Measurements from ENCODE around the gene SHROOM1.

SHROOM1 gene

DNA sequence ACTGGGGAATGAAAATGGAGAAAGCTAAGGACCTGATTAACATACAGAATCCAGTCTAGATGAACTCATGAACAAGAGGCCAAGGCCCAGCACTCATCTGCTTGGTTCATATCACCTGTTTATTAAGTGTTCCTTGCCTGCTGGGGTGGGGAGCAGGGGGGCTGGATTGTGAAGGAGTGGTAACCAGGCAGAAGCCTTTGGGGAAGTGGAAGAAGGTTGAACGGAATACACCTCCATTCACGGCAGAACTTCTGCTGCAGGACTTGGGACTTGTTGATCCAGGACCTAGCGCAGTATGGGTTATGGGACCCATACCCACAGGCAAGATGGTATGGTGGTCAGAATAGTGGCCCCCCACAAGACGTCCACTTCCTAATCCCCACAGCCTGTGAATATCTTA, 44.6 kb downstream of the SHROOM1 start:
- H3K4me3 ChIP-seq (ENCODE audit: low read depth, low read length): no peak overlapping the region
- TF ChIP-seq, protein P1, sequence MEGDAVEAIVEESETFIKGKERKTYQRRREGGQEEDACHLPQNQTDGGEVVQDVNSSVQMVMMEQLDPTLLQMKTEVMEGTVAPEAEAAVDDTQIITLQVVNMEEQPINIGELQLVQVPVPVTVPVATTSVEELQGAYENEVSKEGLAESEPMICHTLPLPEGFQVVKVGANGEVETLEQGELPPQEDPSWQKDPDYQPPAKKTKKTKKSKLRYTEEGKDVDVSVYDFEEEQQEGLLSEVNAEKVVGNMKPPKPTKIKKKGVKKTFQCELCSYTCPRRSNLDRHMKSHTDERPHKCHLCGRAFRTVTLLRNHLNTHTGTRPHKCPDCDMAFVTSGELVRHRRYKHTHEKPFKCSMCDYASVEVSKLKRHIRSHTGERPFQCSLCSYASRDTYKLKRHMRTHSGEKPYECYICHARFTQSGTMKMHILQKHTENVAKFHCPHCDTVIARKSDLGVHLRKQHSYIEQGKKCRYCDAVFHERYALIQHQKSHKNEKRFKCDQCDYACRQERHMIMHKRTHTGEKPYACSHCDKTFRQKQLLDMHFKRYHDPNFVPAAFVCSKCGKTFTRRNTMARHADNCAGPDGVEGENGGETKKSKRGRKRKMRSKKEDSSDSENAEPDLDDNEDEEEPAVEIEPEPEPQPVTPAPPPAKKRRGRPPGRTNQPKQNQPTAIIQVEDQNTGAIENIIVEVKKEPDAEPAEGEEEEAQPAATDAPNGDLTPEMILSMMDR (IDR thresholded peaks at IDR 0.05; ENCODE audit: low read depth, low read length, missing control alignments): no peak
- DNase-seq (ENCODE audit: low read depth): no peak

DNA sequence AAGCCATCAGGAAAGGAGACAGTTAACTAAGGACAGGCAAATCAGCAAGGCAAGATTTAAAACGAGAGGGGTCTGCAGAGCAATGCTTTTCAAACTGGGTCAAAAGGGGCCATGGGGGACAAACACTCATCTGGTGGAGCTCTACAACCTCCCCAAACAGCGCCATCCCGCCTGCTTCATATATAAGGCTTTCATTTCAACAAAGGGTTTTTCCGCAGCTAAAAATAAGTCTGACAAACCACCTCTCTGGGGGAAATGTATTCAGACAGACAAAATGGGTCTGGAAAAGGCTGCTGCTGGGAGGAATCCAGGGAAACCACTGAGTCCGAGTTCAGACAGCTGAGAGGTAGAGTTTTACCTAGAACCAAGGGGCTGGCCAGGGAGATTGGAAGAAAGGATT, 45.1 kb downstream of the SHROOM1 start:
- no peak overlapping the region for H3K4me3 ChIP-seq (ENCODE audit: low read depth, low read length)

DNA sequence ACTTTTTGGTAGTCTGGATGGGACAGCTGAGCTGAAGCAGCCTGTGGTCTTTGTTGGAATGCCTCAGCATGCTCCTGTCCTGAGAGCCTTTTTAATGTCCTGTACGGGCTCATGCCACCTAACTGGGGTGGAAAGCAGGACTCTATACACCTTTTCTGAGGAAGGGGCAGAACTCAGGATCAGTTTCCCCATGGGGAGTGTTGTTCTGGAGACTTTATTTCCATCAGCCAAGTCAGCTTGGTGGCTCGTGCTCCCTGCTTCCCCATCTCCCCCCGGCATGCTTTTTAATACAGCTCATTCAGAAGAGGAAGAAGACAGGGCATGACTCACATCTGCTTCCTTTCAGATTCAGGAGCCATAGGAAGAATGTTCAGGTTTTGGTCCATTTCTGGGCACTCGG, 48.3 kb downstream of the SHROOM1 start:
- TF ChIP-seq, protein P1 (IDR thresholded peaks at IDR 0.05; ENCODE audit: low read depth, low read length, missing control alignments): no peak
- no peak for DNase-seq (ENCODE audit: low read depth)

More for the DNA sequence above, 45.1 kb downstream of the SHROOM1 start:
- TF ChIP-seq, protein P1 (IDR thresholded peaks at IDR 0.05; ENCODE audit: low read depth, low read length, missing control alignments): no peak
- DNase-seq (ENCODE audit: low read depth): no peak

DNA sequence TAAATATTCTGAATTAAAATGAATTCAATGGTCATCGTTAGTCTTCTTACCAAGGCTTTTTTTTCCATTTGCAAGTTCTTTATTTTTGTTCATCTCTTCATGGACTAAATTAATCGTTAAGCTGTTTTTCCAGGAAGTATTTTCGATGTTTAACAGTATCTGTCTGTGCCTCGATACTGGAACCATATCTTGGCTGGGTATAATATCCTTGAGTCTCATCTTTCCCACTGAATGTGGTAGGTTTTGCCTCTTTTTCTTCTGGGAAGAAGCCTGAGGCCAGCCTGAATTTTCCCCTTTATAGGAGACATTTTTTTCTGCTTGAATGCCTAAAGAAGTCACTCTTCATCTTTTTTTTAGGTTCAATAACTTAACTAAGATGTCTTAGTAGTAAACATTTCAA, 49.4 kb downstream of the SHROOM1 start:
- H3K4me3 ChIP-seq (ENCODE audit: low read depth, low read length): no peak overlapping the region
- DNase-seq (ENCODE audit: low read depth): no peak
- TF ChIP-seq, protein P1 (IDR thresholded peaks at IDR 0.05; ENCODE audit: low read depth, low read length, missing control alignments): no peak

More for the DNA sequence above, 48.3 kb downstream of the SHROOM1 start:
- H3K4me3 ChIP-seq (ENCODE audit: low read depth, low read length): no peak overlapping the region

DNA sequence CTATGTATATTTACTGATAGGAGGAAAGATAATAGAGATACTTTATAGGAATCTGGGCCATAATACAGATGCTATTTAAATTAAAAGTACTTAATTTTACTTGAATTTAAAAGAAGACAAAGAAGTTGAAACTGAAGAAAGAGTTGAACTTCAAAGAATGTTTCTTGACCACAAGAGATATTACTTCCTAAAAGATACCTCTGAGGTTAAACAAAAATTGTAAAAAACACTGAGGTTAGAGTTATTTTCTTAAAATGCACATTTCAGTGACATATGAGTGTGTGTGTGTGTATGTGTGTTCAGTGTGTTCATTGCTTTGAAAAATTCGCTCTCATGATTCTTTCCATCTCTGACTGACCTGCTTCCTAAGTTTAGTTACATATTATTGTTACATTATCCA, 49.9 kb downstream of the SHROOM1 start:
- DNase-seq (ENCODE audit: low read depth): no peak
- no peak overlapping the region for H3K4me3 ChIP-seq (ENCODE audit: low read depth, low read length)
- TF ChIP-seq, protein P1 (IDR thresholded peaks at IDR 0.05; ENCODE audit: low read depth, low read length, missing control alignments): no peak

DNA sequence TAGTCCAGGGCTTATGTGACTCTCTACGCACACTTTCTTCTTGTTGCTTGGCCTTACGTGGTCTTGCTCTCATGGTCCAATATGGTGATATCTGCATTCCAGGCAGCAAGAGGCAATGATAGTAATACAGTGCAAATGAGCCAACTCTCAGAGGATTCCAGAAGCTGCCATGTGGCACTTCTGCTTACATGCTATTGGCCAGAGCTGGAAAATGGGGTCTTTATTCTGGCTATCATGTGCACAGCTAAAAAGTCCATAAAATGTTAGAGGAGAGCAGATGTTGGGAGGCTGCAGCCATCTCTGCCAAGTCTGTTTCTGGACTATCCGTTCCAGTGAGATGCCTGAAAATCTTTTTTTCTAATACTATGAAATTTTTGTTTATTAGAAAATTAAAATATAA, 50.5 kb downstream of the SHROOM1 start:
- DNase-seq (ENCODE audit: low read depth): no peak
- no peak overlapping the region for H3K4me3 ChIP-seq (ENCODE audit: low read depth, low read length)
- TF ChIP-seq, protein P1 (IDR thresholded peaks at IDR 0.05; ENCODE audit: low read depth, low read length, missing control alignments): no peak

DNA sequence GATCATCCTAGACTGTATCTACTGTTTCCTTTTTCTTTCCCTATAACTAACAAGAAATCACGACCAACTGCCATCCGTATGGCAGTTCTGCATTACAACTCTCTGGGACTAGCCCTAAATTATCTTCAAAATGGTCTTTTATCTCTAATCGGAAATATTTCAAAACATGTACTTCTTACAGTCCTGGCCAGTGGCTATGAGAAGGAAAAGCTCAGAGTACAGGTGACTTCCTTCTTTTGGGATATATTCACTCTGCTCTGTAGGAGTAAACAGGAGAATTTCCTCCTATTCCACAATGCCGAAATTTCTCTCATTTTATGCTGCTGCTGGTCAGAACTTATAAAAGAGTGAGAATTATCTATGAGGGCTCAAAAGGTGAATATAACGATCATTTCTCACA, 51.6 kb downstream of the SHROOM1 start:
- DNase-seq (ENCODE audit: low read depth): no peak
- no peak overlapping the region for H3K4me3 ChIP-seq (ENCODE audit: low read depth, low read length)
- TF ChIP-seq, protein P1 (IDR thresholded peaks at IDR 0.05; ENCODE audit: low read depth, low read length, missing control alignments): no peak

Data from GM12864 (cell line).